GM12878 (cell line): ENCODE measurements around the gene TTC39C. TPM values are rescaled to one million over a fixed set of nuclear protein-coding genes. Genes with fewer than 3 reads are reported as not detected.

ENCODE experiments used
- ATAC-seq: fragments of 200-7000 bp; cut with Tn5 transposase; 3 replicates; pipeline ENCODE4 v1.9.1; 2020; ENCODE audit warnings: mild to moderate bottlenecking, moderate library complexity
- BruUV-seq: library from RNA; stranded (reverse); fragments of 400-500 nt; replicated peaks from 2 replicates; lab custom pipeline; 2021; lab: Mats Ljungman, UMichigan
- CTCF ChIA-PET: fragments of 300-600 bp; sonication (Branson Sonifier 250); formaldehyde crosslinking; extraction: SDS; loops from one replicate; lab custom pipeline; 2021; ENCODE audit warnings: inconsistent platforms; lab: Yijun Ruan, JAX
- POLR2A ChIA-PET: fragments of 350-600 bp; formaldehyde crosslinking; extraction: SDS; loops from one replicate; lab custom pipeline; 2021; ENCODE audit warnings: inconsistent platforms; lab: Charles Lee
- RAD21 ChIA-PET: fragments of 300-600 bp; sonication (Branson Sonifier 250); formaldehyde crosslinking; loops from one replicate; lab custom pipeline; 2023; ENCODE audit warnings: antibody characterized with exemption; ENCODE audit not compliant: unreplicated experiment; lab: Charles Lee
- SMC1A ChIA-PET: fragments of 300-600 bp; sonication (Branson Sonifier 250); formaldehyde crosslinking; loops from one replicate; lab custom pipeline; 2023; ENCODE audit not compliant: unreplicated experiment, uncharacterized antibody; lab: Charles Lee
- DNase-seq: peaks from one replicate; pipeline ENCODE4 v3.0.0-alpha.2; 2011; ENCODE audit warnings: low read depth, low spot score
- FAIRE-seq: peaks from 3 replicates; lab custom pipeline; 2011; peaks lifted over from hg19 to GRCh38; lab: Jason Lieb, UNC
- H2AFZ ChIP-seq: 2 replicates; pipeline ENCODE4 v1.6.0; 2011; ENCODE audit warnings: low read depth, low read length, control low read depth; ENCODE audit not compliant: control insufficient read depth
- H3K27ac ChIP-seq: 2 replicates; pipeline ENCODE4 v1.5.1; 2011; ENCODE audit warnings: control low read depth; ENCODE audit not compliant: control insufficient read depth, insufficient read depth
- H3K27me3 ChIP-seq, 2 experiments: replicated peaks in 1 of 2; 2 replicates each; pipeline versions ENCODE4 v1.6.0 to v1.6.1; 2011; ENCODE audit warnings: low read length in 1 of 2; ENCODE audit not compliant: control insufficient read depth in 2 of 2, insufficient read depth in 2 of 2
- H3K36me3 ChIP-seq, 2 experiments: 2 replicates each; pipeline ENCODE4 v1.5.1; 2011; ENCODE audit warnings: low read length in 1 of 2; ENCODE audit not compliant: control insufficient read depth in 2 of 2, insufficient read depth in 2 of 2
- H3K4me1 ChIP-seq: 2 replicates; pipeline ENCODE4 v1.6.1; 2011; ENCODE audit warnings: mild to moderate bottlenecking, low read length, moderate library complexity, mixed read lengths; ENCODE audit not compliant: control insufficient read depth, insufficient read depth
- H3K4me2 ChIP-seq: 2 replicates; pipeline ENCODE4 v1.6.0; 2011; ENCODE audit warnings: control low read depth; ENCODE audit not compliant: control insufficient read depth, insufficient read depth
- H3K4me3 ChIP-seq: fragments of 200-600 bp; sonication (generic); 2 replicates; pipeline ENCODE4 v1.5.1; 2016
- H3K79me2 ChIP-seq: 2 replicates; pipeline ENCODE4 v1.6.0; 2011; ENCODE audit warnings: low read length; ENCODE audit not compliant: control insufficient read depth, insufficient read depth
- H3K9ac ChIP-seq: 2 replicates; pipeline ENCODE4 v1.8.0; 2011; ENCODE audit warnings: low read length, control low read depth, mixed read lengths; ENCODE audit not compliant: control insufficient read depth, insufficient read depth
- H3K9me3 ChIP-seq: replicated peaks from 3 replicates; pipeline ENCODE4 v1.5.1; 2011; ENCODE audit warnings: mild to moderate bottlenecking, low read length; ENCODE audit not compliant: control insufficient read depth, insufficient read depth
- H4K20me1 ChIP-seq: 2 replicates; pipeline ENCODE4 v1.6.0; 2011; ENCODE audit not compliant: control insufficient read depth, insufficient read depth
- BCL11A ChIP-seq: IDR thresholded peaks from 2 replicates; pipeline ENCODE4 v1.6.1; 2011; ENCODE audit warnings: low read depth, low read length
- MYB ChIP-seq: fragments of 150-350 bp; IDR thresholded peaks from 2 replicates; pipeline ENCODE4 v1.6.1; 2014; ENCODE audit warnings: mild to moderate bottlenecking, low read depth, low read length, borderline replicate concordance
- NFYB ChIP-seq: IDR thresholded peaks from 2 replicates; pipeline ENCODE4 v1.6.1; 2011; ENCODE audit warnings: low read depth, mild to moderate bottlenecking, low read length, improper control_type of control experiment, moderate library complexity; ENCODE audit not compliant: insufficient read depth
- RAD51 ChIP-seq: fragments of 450-650 bp; IDR thresholded peaks from 2 replicates; pipeline ENCODE4 v1.6.1; 2016; ENCODE audit warnings: moderate library complexity, mild to moderate bottlenecking, inconsistent platforms
- RELA ChIP-seq: fragments of 450-650 bp; IDR thresholded peaks from 2 replicates; pipeline ENCODE4 v1.8.0; 2014; ENCODE audit warnings: borderline replicate concordance; ENCODE audit not compliant: partially characterized antibody
- RUNX3 ChIP-seq: IDR thresholded peaks from 2 replicates; pipeline ENCODE4 v1.6.1; 2012; ENCODE audit warnings: low read length, inconsistent platforms
- SIN3A ChIP-seq: IDR thresholded peaks from 2 replicates; pipeline ENCODE4 v1.6.1; 2012; ENCODE audit warnings: low read depth, low read length, improper control_type of control experiment
- SMAD5 ChIP-seq: IDR thresholded peaks from 2 replicates; pipeline ENCODE4 v1.6.1; 2016; ENCODE audit warnings: antibody characterized with exemption, low read depth
- TCF3 ChIP-seq: IDR thresholded peaks from 2 replicates; pipeline ENCODE4 v1.6.1; 2012; ENCODE audit warnings: low read depth, mild to moderate bottlenecking, low read length, borderline replicate concordance; ENCODE audit not compliant: insufficient read depth
- TCF7 ChIP-seq: IDR thresholded peaks from 2 replicates; pipeline ENCODE4 v1.6.1; 2014; ENCODE audit warnings: antibody characterized with exemption, borderline replicate concordance
- ZNF384 ChIP-seq: IDR thresholded peaks from 2 replicates; pipeline ENCODE4 v1.6.1; 2012; ENCODE audit warnings: low read depth, mild to moderate bottlenecking, low read length, improper control_type of control experiment, borderline replicate concordance
- ZSCAN29 ChIP-seq: fragments of 450-650 bp; IDR thresholded peaks from 2 replicates; pipeline ENCODE4 v1.6.1; 2017; ENCODE audit warnings: mild to moderate bottlenecking, moderate library complexity
- WGBS: methylation state at CpG from one replicate; pipeline ENCODE4 v1.1.6; 2016; ENCODE audit warnings: low lambda C conversion rate; ENCODE audit not compliant: insufficient replicate concordance, insufficient coverage; ENCODE audit errors: missing lambda C conversion rate; 5-methylcytosine and 5-hydroxymethylcytosine counted together
- in situ Hi-C: fragments of 300-500 bp; cut with MboI; formaldehyde crosslinking; loops from 9 replicates; pipeline ENCODE4 v1.14.3; 2018; ENCODE audit warnings: mixed read lengths
- intact Hi-C: fragments of 100-400 bp; cut with micrococcal nuclease; formaldehyde crosslinking; loops from one replicate; pipeline ENCODE4 v1.14.2; 2022; ENCODE audit not compliant: unreplicated experiment
- polyA plus RNA-seq, 11 experiments: library from polyadenylated mRNA; depleted of rRNA in 4 of 11; unstranded in 6 of 11; stranded (reverse) in 5 of 11; fragments of >200 nt; fragmentation: Nextera tagmentation in 4 of 11; fragmentation: Illumina TruSeq in 1 of 11; extraction: Ambion mirVana in 4 of 11; extraction: Trizol in 1 of 11; gene quantifications; 1 replicate in 1 of 11; 2 replicates in 10 of 11; pipeline versions ENCODE4 v1.2.1 to v1.2.3, GENCODE V29; 2011 to 2016; ENCODE audit warnings: inconsistent platforms in 2 of 11, missing spikeins in 2 of 11, low read depth in 1 of 11
- total RNA-seq, 4 experiments: library from RNA; depleted of rRNA in 3 of 4; stranded (reverse); fragments of >200 nt in 3 of 4; fragmentation: Illumina TruSeq in 1 of 4; extraction: Trizol in 1 of 4; gene quantifications; 2 replicates each; pipeline versions ENCODE4 v1.2.1 to v1.2.3, GENCODE V29; 2013 to 2021
- TF ChIP-seq, protein P1 (sequence below): IDR thresholded peaks from 2 replicates; pipeline ENCODE4 v1.6.1; 2011; ENCODE audit warnings: low read depth, low read length, improper control_type of control experiment, borderline replicate concordance
- TF ChIP-seq, protein P2 (sequence below): fragments of 450-650 bp; IDR thresholded peaks from 2 replicates; pipeline ENCODE4 v1.6.1; 2017; ENCODE audit warnings: mild to moderate bottlenecking, moderate library complexity
- TF ChIP-seq, protein P3 (sequence below): fragments of 450-650 bp; IDR thresholded peaks from 2 replicates; pipeline ENCODE4 v1.6.1; 2017; ENCODE audit warnings: antibody characterized with exemption, mild to moderate bottlenecking, moderate library complexity

TTC39C gene
- total and polyA plus RNA-seq, 10 of the 15 experiments (the other 5 are each of a cell fraction or from before 2014, with no cell fraction given), result 21.1 to 91.0 (median 64.8) TPM

DNA sequence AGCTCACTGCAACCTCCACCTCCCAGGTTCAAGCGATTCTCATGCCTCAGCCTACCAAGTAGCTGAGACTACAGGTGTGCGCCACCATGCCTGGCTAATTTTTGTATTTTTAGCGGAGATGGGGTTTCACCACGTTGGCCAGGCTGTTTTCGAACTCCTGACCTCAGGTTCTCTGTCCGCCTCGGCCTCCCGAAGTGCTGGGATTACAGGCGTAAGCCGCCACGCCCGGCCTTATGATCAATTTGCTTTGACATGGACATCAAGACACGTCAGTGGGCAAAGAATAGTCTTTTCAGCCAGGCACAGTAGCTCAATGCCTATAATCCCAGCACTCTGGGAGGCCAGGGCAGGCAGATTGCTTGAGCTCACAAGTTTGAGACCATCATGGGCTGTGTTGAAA is 76.3 kb downstream of the TTC39C start:
- WGBS, result 92% methylated on average over 13 of the region's 13 CpGs
- Histone ChIP-seq H3K4me2 (no peak overlapping the region), H3K27me3 (no peaks in the 10 kb centered on the region), H3K9ac (no peak overlapping the region), H3K4me1 (0 out of 2 replicates have a peak, but pooled peaks cover 3% of the 10 kb centered on the region), H4K20me1 (no peaks in the 10 kb centered on the region), H3K36me3 (peaks cover 0 to 5% of the 10 kb centered on the region in 2 experiments; a peak in 3 of 4 replicates), H3K9me3 (no peaks in the 10 kb centered on the region), H2AFZ (no peak overlapping the region), H3K79me2 (no peaks in the 10 kb centered on the region), H3K4me3 (no peak overlapping the region), H3K27ac (no peak overlapping the region)
- DNase-seq (no peak), FAIRE-seq (no peak), ATAC-seq (no peak)
- SMC1A ChIA-PET, result no interaction called here
- RAD21 ChIA-PET, result no interaction called here
- CTCF ChIA-PET, result interaction anchor here (0.9 to 1.6 kb wide), 3 partner anchors 9 to 173 kb away, joined by 3 to 8 read pairs (median 3); no protein-coding TSS in a partner anchor
- in situ Hi-C loops, result no loop called here
- no peak for TF ChIP-seq SIN3A
- TF ChIP-seq ZNF384, result no peak
- no peak for TF ChIP-seq SMAD5
- no peak for TF ChIP-seq TCF7
- TF ChIP-seq, protein P1, sequence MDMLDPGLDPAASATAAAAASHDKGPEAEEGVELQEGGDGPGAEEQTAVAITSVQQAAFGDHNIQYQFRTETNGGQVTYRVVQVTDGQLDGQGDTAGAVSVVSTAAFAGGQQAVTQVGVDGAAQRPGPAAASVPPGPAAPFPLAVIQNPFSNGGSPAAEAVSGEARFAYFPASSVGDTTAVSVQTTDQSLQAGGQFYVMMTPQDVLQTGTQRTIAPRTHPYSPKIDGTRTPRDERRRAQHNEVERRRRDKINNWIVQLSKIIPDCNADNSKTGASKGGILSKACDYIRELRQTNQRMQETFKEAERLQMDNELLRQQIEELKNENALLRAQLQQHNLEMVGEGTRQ, result no peak
- no peak for TF ChIP-seq BCL11A
- no peak for TF ChIP-seq MYB
- TF ChIP-seq, protein P2, sequence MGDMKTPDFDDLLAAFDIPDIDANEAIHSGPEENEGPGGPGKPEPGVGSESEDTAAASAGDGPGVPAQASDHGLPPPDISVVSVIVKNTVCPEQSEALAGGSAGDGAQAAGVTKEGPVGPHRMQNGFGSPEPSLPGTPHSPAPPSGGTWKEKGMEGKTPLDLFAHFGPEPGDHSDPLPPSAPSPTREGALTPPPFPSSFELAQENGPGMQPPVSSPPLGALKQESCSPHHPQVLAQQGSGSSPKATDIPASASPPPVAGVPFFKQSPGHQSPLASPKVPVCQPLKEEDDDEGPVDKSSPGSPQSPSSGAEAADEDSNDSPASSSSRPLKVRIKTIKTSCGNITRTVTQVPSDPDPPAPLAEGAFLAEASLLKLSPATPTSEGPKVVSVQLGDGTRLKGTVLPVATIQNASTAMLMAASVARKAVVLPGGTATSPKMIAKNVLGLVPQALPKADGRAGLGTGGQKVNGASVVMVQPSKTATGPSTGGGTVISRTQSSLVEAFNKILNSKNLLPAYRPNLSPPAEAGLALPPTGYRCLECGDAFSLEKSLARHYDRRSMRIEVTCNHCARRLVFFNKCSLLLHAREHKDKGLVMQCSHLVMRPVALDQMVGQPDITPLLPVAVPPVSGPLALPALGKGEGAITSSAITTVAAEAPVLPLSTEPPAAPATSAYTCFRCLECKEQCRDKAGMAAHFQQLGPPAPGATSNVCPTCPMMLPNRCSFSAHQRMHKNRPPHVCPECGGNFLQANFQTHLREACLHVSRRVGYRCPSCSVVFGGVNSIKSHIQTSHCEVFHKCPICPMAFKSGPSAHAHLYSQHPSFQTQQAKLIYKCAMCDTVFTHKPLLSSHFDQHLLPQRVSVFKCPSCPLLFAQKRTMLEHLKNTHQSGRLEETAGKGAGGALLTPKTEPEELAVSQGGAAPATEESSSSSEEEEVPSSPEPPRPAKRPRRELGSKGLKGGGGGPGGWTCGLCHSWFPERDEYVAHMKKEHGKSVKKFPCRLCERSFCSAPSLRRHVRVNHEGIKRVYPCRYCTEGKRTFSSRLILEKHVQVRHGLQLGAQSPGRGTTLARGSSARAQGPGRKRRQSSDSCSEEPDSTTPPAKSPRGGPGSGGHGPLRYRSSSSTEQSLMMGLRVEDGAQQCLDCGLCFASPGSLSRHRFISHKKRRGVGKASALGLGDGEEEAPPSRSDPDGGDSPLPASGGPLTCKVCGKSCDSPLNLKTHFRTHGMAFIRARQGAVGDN, result no peak
- TF ChIP-seq, protein P3, sequence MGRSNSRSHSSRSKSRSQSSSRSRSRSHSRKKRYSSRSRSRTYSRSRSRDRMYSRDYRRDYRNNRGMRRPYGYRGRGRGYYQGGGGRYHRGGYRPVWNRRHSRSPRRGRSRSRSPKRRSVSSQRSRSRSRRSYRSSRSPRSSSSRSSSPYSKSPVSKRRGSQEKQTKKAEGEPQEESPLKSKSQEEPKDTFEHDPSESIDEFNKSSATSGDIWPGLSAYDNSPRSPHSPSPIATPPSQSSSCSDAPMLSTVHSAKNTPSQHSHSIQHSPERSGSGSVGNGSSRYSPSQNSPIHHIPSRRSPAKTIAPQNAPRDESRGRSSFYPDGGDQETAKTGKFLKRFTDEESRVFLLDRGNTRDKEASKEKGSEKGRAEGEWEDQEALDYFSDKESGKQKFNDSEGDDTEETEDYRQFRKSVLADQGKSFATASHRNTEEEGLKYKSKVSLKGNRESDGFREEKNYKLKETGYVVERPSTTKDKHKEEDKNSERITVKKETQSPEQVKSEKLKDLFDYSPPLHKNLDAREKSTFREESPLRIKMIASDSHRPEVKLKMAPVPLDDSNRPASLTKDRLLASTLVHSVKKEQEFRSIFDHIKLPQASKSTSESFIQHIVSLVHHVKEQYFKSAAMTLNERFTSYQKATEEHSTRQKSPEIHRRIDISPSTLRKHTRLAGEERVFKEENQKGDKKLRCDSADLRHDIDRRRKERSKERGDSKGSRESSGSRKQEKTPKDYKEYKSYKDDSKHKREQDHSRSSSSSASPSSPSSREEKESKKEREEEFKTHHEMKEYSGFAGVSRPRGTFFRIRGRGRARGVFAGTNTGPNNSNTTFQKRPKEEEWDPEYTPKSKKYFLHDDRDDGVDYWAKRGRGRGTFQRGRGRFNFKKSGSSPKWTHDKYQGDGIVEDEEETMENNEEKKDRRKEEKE, result no peak
- TF ChIP-seq NFYB, result no peak
- TF ChIP-seq TCF3, result no peak
- no peak for TF ChIP-seq RELA
- no peak for TF ChIP-seq RAD51
- TF ChIP-seq ZSCAN29, result no peak
- no peak for TF ChIP-seq RUNX3
- intact Hi-C loops, result no loop called here
- no TSS peak for BruUV-seq
- POLR2A ChIA-PET, result interaction anchor here (0.6 kb wide), 1 partner anchor 406 kb away, joined by 3 read pairs; no protein-coding TSS in a partner anchor
